HepG2 (cell line): ENCODE data around the gene RAB3A. TPM values are rescaled to one million over a fixed set of nuclear protein-coding genes. Genes with fewer than 3 reads are reported as not detected.
A peak's percentile ranks its signal among the peaks of the same experiment; 100 is the strongest.

Experiments used
- AGO1 ChIP-seq: fragments of 200-400 bp; formaldehyde crosslinking; IDR thresholded peaks from 2 replicates; pipeline ENCODE4 v1.6.1; 2017; ENCODE audit warnings: mild to moderate bottlenecking, low read depth, low read length, moderate library complexity; ENCODE audit not compliant: poor library complexity, severe bottlenecking
- AKAP8 ChIP-seq: sonication (generic); formaldehyde crosslinking; IDR thresholded peaks from 2 replicates; pipeline ENCODE4 v1.5.1; 2020; ENCODE audit warnings: mild to moderate bottlenecking, missing genetic modification reagents
- HMGA1 ChIP-seq: sonication (generic); formaldehyde crosslinking; conservative IDR thresholded peaks from 2 replicates; pipeline ENCODE4 v1.4.0; 2020; ENCODE audit warnings: missing genetic modification reagents
- HOXA5 ChIP-seq: sonication (generic); formaldehyde crosslinking; IDR thresholded peaks from 2 replicates; pipeline ENCODE4 v1.4.0; 2020; ENCODE audit warnings: missing genetic modification reagents
- KDM2A ChIP-seq: sonication (generic); formaldehyde crosslinking; IDR thresholded peaks from 2 replicates; pipeline ENCODE4 v1.4.0; 2020; ENCODE audit warnings: low read depth, missing genetic modification reagents, borderline replicate concordance
- KLF16 ChIP-seq, 2 experiments: sonication (generic) in 1 of 2; formaldehyde crosslinking in 1 of 2; IDR thresholded peaks; 2 replicates each; pipeline versions ENCODE4 v1.6.1 to v1.8.0; 2016 to 2023; ENCODE audit warnings: missing genetic modification reagents in 2 of 2, missing compliant biosample characterization in 1 of 2
- MTF1 ChIP-seq: sonication (generic); formaldehyde crosslinking; IDR thresholded peaks from 2 replicates; pipeline ENCODE4 v1.5.0; 2020; ENCODE audit warnings: missing genetic modification reagents
- MXD4 ChIP-seq: IDR thresholded peaks from 2 replicates; pipeline ENCODE4 v1.6.1; 2016; ENCODE audit warnings: mild to moderate bottlenecking, missing biosample characterization, missing genetic modification reagents
- NCOR1 ChIP-seq: fragments of 200-600 bp; sonication (generic); IDR thresholded peaks from 2 replicates; pipeline ENCODE4 v1.7.0; 2017; ENCODE audit warnings: antibody characterized with exemption, low read length, borderline replicate concordance
- NFYB ChIP-seq: sonication (generic); formaldehyde crosslinking; IDR thresholded peaks from 2 replicates; pipeline ENCODE4 v1.4.0; 2020; ENCODE audit warnings: missing genetic modification reagents
- POLR2G ChIP-seq: fragments of 200-400 bp; formaldehyde crosslinking; IDR thresholded peaks from 2 replicates; pipeline ENCODE4 v1.6.1; 2018; ENCODE audit warnings: mild to moderate bottlenecking, low read depth, low read length, moderate library complexity
- SRSF1 ChIP-seq: fragments of 200-400 bp; formaldehyde crosslinking; optimal IDR thresholded peaks from 2 replicates; pipeline ENCODE3; 2017; ENCODE audit warnings: mild to moderate bottlenecking, low read depth, low read length, moderate library complexity
- SRY ChIP-seq: sonication (generic); formaldehyde crosslinking; IDR thresholded peaks from 2 replicates; pipeline ENCODE4 v1.8.0; 2022; ENCODE audit warnings: mild to moderate bottlenecking, missing genetic modification reagents
- ZFP82 ChIP-seq: sonication (generic); formaldehyde crosslinking; IDR thresholded peaks from 2 replicates; pipeline ENCODE4 v1.5.1; 2020; ENCODE audit warnings: mild to moderate bottlenecking, missing genetic modification reagents, borderline replicate concordance
- ZKSCAN1 ChIP-seq: fragments of 150-350 bp; IDR thresholded peaks from 2 replicates; pipeline ENCODE4 v1.6.1; 2014; ENCODE audit warnings: low read length
- ZMAT3 ChIP-seq: sonication (generic); formaldehyde crosslinking; conservative IDR thresholded peaks from 2 replicates; pipeline ENCODE4 v1.7.0; 2021; ENCODE audit warnings: missing genetic modification reagents
- ZNF335 ChIP-seq: sonication (generic); formaldehyde crosslinking; IDR thresholded peaks from 2 replicates; pipeline ENCODE4 v1.4.0; 2020; ENCODE audit warnings: missing genetic modification reagents
- ZNF605 ChIP-seq: sonication (generic); formaldehyde crosslinking; IDR thresholded peaks from 2 replicates; pipeline ENCODE4 v1.8.0; 2022; ENCODE audit warnings: mild to moderate bottlenecking, missing genetic modification reagents
- ZSCAN31 ChIP-seq: sonication (generic); formaldehyde crosslinking; IDR thresholded peaks from 2 replicates; pipeline ENCODE4 v1.5.0; 2020; ENCODE audit warnings: low read depth, mild to moderate bottlenecking, missing genetic modification reagents
- polyA plus RNA-seq, 8 experiments: library from polyadenylated mRNA; depleted of rRNA in 3 of 8; stranded (reverse) in 7 of 8; unstranded in 1 of 8; fragments of >200 nt; fragmentation: Illumina TruSeq in 4 of 8; extraction: Trizol in 4 of 8; gene quantifications; 2 replicates each; pipeline versions ENCODE4 v1.2.1 to v1.2.3, GENCODE V29; 2011 to 2016; ENCODE audit warnings: low read depth in 4 of 8, missing spikeins in 1 of 8, mixed read lengths in 1 of 8; ENCODE audit not compliant: insufficient read depth in 1 of 8
- total RNA-seq, 5 experiments: library from RNA; depleted of rRNA; stranded (reverse); fragments of >200 nt; fragmentation: Illumina TruSeq; extraction: Trizol; gene quantifications; 2 replicates each; pipeline ENCODE4 v1.2.3, GENCODE V29; 2016; ENCODE audit warnings: low read depth in 1 of 5
- TF ChIP-seq, protein P1 (sequence below): sonication (generic); formaldehyde crosslinking; IDR thresholded peaks from 2 replicates; pipeline ENCODE4 v1.5.1; 2020; ENCODE audit warnings: mild to moderate bottlenecking, missing genetic modification reagents, moderate library complexity
- TF ChIP-seq, protein P2 (sequence below): sonication (generic); formaldehyde crosslinking; IDR thresholded peaks from 2 replicates; pipeline ENCODE4 v1.4.0; 2020; ENCODE audit warnings: missing genetic modification reagents
- TF ChIP-seq, protein P3 (sequence below): IDR thresholded peaks from 2 replicates; pipeline ENCODE4 v1.6.1; 2016; ENCODE audit warnings: low read depth, borderline replicate concordance
- TF ChIP-seq, protein P4 (sequence below): sonication (generic); formaldehyde crosslinking; IDR thresholded peaks from 2 replicates; pipeline ENCODE4 v1.5.0; 2020; ENCODE audit warnings: missing genetic modification reagents, mild to moderate bottlenecking, borderline replicate concordance
- TF ChIP-seq, protein P5 (sequence below): sonication (generic); formaldehyde crosslinking; IDR thresholded peaks from 2 replicates; pipeline ENCODE4 v1.4.0; 2020; ENCODE audit warnings: mild to moderate bottlenecking, missing genetic modification reagents

The RAB3A gene
- total and polyA plus RNA-seq, 2 of the 13 experiments (the other 11 are each of a cell fraction or from before 2014, with no cell fraction given): 0.58 to 0.98 TPM

DNA sequence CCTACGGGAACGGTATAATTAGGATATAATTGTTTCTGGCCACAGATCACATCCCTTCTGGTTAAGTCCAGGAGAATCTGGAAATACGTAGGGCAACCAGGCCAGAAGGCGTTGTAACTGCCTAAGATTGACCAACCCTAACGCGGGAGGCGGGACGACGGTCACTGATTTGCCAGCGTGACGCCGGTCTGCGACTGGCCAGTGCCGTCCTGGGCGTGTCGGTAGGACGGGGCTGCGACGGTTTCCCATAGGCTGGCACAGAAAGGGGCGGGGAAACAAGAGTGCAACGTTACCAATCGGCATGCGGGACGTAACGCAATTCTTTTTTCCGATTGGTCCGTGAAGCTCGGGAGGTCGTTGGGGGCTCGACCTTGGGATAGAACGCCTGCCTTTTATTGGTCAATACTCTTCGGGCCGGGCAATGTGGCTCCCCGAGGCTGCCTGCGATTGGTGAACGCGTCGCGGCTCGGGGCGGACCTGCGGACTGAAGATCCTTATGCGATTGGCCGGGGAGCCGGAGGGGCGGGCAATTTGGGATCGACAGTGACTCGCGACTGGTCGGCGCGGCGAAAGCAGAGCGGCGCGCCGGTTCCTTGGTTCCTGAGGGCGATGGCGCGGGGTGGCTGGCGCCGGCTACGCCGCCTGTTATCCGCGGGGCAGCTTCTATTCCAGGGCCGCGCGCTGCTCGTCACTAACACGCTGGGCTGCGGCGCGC is 11.0 kb downstream of the RAB3A start, which contains the start of gene MPV17L2 (continued):
- TF ChIP-seq, protein P1, sequence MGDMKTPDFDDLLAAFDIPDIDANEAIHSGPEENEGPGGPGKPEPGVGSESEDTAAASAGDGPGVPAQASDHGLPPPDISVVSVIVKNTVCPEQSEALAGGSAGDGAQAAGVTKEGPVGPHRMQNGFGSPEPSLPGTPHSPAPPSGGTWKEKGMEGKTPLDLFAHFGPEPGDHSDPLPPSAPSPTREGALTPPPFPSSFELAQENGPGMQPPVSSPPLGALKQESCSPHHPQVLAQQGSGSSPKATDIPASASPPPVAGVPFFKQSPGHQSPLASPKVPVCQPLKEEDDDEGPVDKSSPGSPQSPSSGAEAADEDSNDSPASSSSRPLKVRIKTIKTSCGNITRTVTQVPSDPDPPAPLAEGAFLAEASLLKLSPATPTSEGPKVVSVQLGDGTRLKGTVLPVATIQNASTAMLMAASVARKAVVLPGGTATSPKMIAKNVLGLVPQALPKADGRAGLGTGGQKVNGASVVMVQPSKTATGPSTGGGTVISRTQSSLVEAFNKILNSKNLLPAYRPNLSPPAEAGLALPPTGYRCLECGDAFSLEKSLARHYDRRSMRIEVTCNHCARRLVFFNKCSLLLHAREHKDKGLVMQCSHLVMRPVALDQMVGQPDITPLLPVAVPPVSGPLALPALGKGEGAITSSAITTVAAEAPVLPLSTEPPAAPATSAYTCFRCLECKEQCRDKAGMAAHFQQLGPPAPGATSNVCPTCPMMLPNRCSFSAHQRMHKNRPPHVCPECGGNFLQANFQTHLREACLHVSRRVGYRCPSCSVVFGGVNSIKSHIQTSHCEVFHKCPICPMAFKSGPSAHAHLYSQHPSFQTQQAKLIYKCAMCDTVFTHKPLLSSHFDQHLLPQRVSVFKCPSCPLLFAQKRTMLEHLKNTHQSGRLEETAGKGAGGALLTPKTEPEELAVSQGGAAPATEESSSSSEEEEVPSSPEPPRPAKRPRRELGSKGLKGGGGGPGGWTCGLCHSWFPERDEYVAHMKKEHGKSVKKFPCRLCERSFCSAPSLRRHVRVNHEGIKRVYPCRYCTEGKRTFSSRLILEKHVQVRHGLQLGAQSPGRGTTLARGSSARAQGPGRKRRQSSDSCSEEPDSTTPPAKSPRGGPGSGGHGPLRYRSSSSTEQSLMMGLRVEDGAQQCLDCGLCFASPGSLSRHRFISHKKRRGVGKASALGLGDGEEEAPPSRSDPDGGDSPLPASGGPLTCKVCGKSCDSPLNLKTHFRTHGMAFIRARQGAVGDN (CRISPR knock-in tag): peak; percentile 55
- TF ChIP-seq ZMAT3 (CRISPR knock-in tag) (0 out of 2 replicates have a peak, but pooled peaks have one; percentile 47), NCOR1 (peak; percentile 20; the same call in 1 of the 2 replicates), KDM2A (CRISPR knock-in tag) (peak; percentile 76; the same call in 1 of the 2 replicates), SRSF1 (peak; percentile 53), HMGA1 (CRISPR knock-in tag) (no peak), ZFP82 (CRISPR knock-in tag) (no peak), NFYB (peak; percentile 98), AKAP8 (peak; percentile 66; the same call in 1 of the 2 replicates), ZNF335 (no peak), HOXA5 (CRISPR knock-in tag) (peak; percentile 69), AGO1 (peak; percentile 15), POLR2G (peak; percentile 74; the same call in 1 of the 2 replicates), SRY (0 out of 2 replicates have a peak, but pooled peaks have one; percentile 24), MXD4 (CRISPR knock-in tag) (peak; percentile 29; the same call in 1 of the 2 replicates), MTF1 (CRISPR knock-in tag) (no peak), ZSCAN31 (CRISPR knock-in tag) (0 out of 2 replicates have a peak, but pooled peaks have one; percentile 49), ZKSCAN1 (no peak), ZNF605 (CRISPR knock-in tag) (0 out of 2 replicates have a peak, but pooled peaks have one; percentile 73), KLF16 (CRISPR knock-in tag; IDR thresholded peaks at IDR 0.05) (peak in 1 of 2 experiments; percentile 51; a peak in 2 of 4 replicates)
- TF ChIP-seq, protein P2, sequence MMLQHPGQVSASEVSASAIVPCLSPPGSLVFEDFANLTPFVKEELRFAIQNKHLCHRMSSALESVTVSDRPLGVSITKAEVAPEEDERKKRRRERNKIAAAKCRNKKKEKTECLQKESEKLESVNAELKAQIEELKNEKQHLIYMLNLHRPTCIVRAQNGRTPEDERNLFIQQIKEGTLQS: no peak
- TF ChIP-seq, protein P3, sequence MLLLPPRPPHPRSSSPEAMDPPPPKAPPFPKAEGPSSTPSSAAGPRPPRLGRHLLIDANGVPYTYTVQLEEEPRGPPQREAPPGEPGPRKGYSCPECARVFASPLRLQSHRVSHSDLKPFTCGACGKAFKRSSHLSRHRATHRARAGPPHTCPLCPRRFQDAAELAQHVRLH (CRISPR knock-in tag): 0 out of 2 replicates have a peak, but pooled peaks have one; percentile 26
- TF ChIP-seq, protein P4, sequence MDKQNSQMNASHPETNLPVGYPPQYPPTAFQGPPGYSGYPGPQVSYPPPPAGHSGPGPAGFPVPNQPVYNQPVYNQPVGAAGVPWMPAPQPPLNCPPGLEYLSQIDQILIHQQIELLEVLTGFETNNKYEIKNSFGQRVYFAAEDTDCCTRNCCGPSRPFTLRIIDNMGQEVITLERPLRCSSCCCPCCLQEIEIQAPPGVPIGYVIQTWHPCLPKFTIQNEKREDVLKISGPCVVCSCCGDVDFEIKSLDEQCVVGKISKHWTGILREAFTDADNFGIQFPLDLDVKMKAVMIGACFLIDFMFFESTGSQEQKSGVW (CRISPR knock-in tag): no peak
- TF ChIP-seq, protein P5, sequence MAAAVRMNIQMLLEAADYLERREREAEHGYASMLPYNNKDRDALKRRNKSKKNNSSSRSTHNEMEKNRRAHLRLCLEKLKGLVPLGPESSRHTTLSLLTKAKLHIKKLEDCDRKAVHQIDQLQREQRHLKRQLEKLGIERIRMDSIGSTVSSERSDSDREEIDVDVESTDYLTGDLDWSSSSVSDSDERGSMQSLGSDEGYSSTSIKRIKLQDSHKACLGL (CRISPR knock-in tag): peak; percentile 74; the same call in 1 of the 2 replicates
